ENCODE measurements around the gene TMEM54.
A peak's percentile ranks its signal among the peaks of the same experiment; 100 is the strongest.

- no peak for TF ChIP-seq CTCF (IDR thresholded peaks at IDR 0.05; ENCODE audit: low read depth, low read length, missing input control)
- TF ChIP-seq, protein P1, sequence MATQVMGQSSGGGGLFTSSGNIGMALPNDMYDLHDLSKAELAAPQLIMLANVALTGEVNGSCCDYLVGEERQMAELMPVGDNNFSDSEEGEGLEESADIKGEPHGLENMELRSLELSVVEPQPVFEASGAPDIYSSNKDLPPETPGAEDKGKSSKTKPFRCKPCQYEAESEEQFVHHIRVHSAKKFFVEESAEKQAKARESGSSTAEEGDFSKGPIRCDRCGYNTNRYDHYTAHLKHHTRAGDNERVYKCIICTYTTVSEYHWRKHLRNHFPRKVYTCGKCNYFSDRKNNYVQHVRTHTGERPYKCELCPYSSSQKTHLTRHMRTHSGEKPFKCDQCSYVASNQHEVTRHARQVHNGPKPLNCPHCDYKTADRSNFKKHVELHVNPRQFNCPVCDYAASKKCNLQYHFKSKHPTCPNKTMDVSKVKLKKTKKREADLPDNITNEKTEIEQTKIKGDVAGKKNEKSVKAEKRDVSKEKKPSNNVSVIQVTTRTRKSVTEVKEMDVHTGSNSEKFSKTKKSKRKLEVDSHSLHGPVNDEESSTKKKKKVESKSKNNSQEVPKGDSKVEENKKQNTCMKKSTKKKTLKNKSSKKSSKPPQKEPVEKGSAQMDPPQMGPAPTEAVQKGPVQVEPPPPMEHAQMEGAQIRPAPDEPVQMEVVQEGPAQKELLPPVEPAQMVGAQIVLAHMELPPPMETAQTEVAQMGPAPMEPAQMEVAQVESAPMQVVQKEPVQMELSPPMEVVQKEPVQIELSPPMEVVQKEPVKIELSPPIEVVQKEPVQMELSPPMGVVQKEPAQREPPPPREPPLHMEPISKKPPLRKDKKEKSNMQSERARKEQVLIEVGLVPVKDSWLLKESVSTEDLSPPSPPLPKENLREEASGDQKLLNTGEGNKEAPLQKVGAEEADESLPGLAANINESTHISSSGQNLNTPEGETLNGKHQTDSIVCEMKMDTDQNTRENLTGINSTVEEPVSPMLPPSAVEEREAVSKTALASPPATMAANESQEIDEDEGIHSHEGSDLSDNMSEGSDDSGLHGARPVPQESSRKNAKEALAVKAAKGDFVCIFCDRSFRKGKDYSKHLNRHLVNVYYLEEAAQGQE (IDR thresholded peaks at IDR 0.05): peak; percentile 36
- TF ChIP-seq FOXA2 (IDR thresholded peaks at IDR 0.05): peak; percentile 72
- peak; percentile 78 for TF ChIP-seq SP1 (IDR thresholded peaks at IDR 0.05)
- TF ChIP-seq, protein P2, sequence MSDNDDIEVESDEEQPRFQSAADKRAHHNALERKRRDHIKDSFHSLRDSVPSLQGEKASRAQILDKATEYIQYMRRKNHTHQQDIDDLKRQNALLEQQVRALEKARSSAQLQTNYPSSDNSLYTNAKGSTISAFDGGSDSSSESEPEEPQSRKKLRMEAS (IDR thresholded peaks at IDR 0.05): peak; percentile 33
- no peak for TF ChIP-seq GABPA (IDR thresholded peaks at IDR 0.05 in 1 of 2, conservative IDR thresholded peaks at IDR 0.05 in 1 of 2)
- TF ChIP-seq ZBTB33 (IDR thresholded peaks at IDR 0.05): peak; percentile 47
These were observed 36.7 kb downstream of the TMEM54 start for GRCh38 chr1:32864375-32865019.
